ENCODE results near the gene ACMSD.
A peak's percentile ranks its signal among the peaks of the same experiment; 100 is the strongest.

Gene ACMSD

DNA sequence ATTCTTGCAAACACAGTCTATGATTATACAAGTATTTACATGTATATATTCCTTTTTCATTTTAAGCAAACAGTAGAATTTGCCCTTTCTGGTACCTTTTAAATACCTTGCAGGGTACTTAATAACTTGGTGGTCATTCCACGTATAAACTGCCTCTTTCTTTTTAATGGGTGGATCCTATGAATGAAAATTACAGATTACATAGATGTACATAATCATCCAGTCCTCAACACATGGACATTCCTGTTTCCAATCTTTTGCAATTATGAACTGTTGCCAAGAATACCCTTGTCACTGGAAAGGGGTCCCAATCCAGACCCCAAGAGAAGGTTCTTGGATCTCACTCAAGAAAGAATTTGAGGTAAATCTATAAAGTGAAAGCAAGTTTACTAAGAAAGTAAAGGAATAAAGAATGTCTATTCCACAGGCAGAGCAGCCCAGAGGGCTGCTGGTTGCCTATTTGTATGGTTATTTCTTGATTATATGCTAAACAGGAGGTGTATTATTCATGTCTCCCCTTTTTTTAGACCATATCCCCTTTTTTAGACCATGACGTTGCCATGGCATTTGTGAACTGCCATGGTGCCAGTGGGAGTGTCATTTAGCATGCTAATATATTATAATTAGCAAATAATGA lies 72.5 kb downstream of the ACMSD start:
- DNase-seq, result no peak

- no peak for DNase-seq
These were observed 73.0 kb downstream of the ACMSD start for GRCh38 chr2:134911400-134911785.

DNA sequence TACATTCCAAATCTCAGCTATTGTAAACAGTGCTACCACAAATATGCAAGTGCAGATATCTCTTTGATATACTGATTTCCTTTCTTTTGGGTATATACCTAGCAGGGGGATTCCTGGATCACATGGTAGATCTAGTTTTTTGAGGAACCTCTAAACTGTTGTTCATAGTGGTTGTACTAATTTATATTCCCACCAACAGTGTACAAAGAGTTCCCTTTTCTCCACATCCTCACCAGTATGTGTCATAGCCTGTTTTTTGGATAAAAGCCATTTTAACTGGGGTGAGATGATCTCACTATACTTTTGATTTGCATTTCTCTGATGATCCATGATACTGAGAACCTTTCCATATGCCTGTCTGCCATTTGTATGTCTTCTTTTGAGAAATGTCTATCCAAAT lies 73.9 kb downstream of the ACMSD start:
- DNase-seq, result no peak

- no peak for DNase-seq
These were observed 79.0 kb downstream of the ACMSD start for GRCh38 chr2:134917360-134917865.

- DNase-seq, result peak; percentile 95
These were observed 79.6 kb downstream of the ACMSD start for GRCh38 chr2:134917888-134918525.

DNA sequence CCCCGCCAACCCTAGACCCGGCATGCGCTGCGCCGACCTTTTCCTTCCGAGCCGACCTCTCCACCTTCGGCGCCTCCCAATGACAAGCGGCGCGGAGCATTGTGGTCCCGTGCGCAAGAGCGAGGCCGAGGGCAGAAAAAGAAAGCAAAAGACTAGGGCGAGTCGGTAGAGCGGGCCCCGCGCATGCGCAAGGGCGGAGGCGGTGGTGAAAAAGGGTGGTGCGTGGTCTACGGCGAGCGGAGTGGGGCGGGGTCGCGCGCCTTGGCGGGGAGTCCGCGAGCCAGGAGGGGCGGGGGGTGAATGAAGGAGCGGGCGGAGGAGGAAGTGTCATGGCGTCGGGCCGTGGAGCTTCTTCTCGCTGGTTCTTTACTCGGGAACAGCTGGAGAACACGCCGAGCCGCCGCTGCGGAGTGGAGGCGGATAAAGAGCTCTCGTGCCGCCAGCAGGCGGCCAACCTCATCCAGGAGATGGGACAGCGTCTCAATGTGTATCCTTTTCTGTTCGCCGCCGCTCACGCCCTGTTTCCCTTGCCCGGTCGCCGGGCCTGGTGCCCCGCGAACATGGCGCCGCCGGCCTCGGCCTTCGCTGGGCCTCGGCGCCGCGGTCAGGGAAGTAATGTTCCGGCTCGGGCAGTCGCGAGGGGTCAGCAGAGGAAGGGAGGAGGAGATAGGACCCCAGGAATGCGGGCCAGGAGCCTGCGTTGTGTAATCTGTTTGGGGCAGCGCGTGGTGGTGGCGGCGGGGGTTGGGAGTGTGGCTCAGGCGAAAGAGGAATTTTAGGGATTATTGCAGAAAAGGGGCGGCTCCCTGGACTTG lies 80.3 kb downstream of the ACMSD start, which contains the start of gene CCNT2:
Gene CCNT2, plus strand, starts transcription at position 297 of the 815 bp plus-strand sequence. Its CDS starts 33 bp downstream, at position 330.
- DNase-seq, result peak; percentile 99

GRCh38 chr2:134919341-134920210 lies 81.2 kb downstream of the ACMSD start:
- DNase-seq, result peak; percentile 44

GRCh38 chr2:134924912-134925311 lies 86.5 kb downstream of the ACMSD start:
- no peak for DNase-seq

DNA sequence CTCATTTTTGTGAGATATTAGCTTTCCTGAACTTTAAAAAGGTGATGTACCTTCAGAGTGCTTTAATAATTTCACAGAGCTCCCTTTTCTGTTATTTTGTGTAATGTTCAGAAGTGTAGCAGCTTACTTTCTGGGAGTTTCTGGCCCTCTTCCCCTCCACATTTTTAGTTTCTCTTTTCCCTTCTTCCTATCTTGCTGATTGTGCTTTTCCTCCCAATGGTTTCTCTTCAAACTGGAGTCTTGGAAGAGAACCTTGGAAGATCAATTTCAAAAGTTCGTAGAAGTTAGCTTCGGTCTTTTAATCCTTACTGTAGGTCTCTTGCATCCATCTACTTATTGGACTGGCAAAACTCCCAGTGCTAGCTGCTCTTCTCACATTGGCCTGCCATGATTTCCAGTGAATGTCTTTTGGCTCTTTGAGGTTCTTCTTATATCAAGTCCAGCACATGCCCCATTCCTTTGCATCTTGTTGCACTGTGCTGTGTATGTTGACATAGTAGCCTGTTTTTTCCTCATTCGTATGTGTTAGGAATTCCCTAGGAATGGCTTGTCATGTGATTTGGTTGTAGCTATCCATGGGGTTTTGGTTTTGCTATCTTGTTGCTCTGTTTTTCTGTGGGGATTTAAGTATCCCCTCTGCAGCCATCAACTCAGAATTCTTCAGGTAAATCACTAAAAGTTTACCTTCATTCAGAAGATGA lies 88.0 kb downstream of the ACMSD start:
- DNase-seq, result no peak

DNA sequence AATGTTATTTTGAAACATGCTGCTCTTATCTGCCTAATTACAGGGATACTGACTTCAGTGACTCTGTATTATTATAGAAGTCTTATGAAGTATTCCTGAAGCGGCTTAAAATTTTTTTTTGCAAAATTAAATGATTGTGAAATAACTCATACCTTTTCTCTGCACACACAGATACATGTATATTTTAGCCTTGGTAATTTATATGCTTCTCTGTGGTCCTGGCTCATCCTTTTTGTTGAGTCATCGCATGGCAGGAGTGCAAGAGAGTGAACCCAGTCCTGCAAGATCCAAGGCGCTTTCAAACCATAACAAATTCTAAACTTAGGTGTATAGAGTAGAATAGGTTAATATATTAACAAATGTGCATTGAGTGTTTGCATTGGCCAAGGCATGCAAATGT lies 88.8 kb downstream of the ACMSD start:
- no peak for DNase-seq

DNA sequence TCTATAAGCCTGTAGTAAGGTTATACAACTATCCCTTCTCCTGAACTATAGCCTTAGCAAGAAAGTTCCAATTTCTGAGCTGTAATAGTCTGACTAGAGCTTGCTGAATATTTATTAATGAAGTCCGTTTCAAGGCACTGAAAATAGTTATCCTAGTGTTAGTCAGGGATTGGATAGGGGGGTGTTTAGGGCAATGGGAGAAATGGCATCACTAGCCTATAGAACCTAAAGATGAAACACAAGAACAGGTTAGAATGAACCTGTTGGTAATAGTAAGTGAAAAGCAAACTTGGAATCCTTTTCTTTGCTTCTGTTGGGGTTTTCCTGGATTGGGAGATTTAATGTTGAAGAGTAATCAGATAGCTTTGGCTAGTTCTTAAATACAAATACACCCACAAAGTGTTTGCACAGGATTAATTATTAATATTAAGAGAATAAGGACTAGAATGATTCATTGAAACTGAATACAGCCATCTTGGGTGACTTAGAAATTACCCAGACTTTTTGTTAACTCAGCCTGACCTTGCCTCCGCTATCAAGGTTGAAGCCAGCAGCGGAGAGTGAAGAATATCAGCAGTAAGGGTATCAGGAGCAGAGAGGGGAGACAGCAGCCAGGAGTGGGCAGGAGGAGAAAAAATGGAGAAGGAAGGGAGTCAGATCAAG lies 94.6 kb downstream of the ACMSD start:
- no peak for DNase-seq

DNA sequence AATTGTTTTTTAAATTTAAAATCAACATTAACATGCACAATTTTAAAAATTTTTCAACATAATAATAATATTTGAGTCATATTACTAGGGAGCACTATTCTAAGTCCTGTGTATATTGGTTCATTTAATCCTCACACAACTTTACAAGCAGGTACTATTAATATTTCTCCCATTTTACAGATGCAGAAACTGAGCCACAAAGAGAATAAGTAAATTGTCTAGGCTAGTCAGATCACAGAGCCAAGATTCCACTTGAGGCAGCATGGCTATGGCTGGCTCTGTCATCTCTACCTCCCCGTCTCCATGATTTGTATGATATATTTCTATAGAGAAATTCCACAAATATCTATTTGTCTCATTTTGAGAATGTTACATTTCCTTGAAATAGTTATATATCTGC lies 95.3 kb downstream of the ACMSD start:
- DNase-seq, result no peak

DNA sequence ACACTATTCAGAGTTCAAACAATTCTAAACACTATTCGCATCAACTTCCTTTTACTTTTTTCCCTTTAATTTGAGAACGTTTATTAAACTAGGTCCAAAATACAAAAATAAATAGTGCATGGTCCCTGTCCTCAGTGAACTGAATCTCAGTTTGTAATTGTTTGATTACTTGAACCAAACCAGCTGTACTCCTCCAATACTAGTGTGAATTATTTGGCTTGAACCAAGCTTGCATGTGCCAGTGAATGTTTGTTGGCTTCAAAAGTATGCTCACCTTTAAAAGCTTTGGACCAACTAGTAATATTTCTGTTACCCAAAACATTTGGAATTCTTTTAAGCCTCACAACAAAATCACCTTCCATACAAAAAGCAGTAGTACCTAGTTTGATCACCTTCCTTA lies 95.7 kb downstream of the ACMSD start:
- no peak for DNase-seq

- DNase-seq, result no peak
These were observed 96.2 kb downstream of the ACMSD start for GRCh38 chr2:134934641-134935040.

- no peak for DNase-seq
These were observed 98.3 kb downstream of the ACMSD start for GRCh38 chr2:134936691-134937090.

DNA sequence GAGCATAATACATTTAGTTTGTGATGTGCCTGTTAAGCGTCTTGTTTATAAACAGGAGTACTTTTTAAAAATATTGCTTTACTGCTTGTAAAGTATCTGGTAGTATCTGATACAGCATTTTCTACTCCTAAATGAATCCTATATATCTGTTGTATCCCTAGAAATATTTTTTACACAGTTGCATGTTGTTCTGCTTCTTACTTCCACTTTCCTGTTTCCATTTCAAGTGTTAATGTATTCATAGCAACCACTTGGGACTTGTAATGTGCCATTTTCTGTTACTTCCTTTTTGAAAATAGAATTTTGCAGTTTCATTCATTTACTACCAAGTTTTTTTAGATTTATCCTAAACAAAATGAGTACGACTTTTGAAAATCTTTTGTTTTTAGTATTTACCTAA lies 105.1 kb downstream of the ACMSD start:
- DNase-seq, result no peak

GRCh38 chr2:134944975-134945374 lies 106.6 kb downstream of the ACMSD start:
- DNase-seq, result no peak

GRCh38 chr2:134946073-134946472 lies 107.7 kb downstream of the ACMSD start:
- DNase-seq, result no peak

GRCh38 chr2:134949981-134950708 lies 111.7 kb downstream of the ACMSD start:
- DNase-seq, result no peak

DNA sequence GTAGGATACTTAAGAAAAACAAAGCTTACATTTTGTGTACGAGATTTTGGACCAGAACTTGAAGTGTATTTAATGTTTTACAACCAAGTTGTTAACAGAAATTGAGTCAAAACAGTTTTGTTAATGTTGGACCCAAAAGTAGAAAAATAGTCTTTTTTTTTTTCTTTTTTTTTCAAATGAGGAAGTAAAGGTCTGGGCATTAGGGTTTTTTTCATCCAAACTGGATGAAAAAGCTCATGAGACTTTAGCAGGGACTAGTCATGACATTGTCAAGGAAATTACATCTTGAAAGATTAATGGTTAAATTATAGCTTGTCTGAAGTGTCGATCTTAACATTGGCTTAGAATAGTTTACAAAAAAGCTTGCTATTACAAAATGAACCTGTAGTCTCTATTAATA lies 112.5 kb downstream of the ACMSD start:
- no peak for DNase-seq

Measured in stimulated activated naive CD4-positive, alpha-beta T cell treated with Interleukin-2 at 50 U/mL for 16 hours (primary cell).